ENCODE results near the gene PCNA.

PCNA gene

DNA sequence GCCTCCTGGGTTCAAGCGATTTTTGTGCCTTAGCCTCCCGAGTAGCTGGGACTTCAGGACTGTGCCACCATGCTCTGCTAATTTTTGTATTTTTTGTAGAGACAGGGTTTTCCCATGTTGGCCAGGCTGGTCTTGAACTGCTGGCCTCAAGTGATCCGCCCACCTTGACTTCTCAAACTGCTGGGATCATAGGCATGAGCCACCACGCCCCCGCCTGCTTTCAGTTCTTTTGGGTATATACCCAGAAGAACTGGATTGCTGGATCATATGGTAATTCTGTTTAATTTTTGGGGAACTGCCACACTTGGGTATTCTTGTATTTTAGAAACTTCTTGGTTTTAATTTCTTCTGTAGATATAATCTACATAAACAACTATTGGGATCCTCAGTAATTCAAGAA lies 24.1 kb upstream of the PCNA start:
- in situ Hi-C loops (cut with MboI; ENCODE audit: low sequenced_read_pairs): no loop called here

DNA sequence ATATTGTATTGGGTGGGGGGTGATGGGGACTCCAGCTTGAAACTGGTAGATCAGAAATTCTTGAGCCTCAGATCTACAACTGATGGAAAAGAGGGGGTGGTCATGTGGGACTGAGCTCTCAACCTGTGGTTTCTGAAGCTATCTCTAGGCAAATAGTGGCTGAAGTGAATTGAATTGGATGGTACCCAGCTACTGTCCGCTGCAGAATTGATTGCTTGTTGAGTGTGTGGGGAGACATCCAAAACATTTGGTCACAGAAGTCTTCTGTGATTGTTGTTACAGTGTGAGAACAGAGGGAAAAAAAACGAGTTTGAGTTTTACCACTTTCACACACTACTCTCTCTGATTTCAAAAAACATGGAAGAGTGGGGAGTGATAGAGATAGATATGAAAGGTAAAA lies 21.9 kb upstream of the PCNA start:
- in situ Hi-C loops (cut with MboI; ENCODE audit: low sequenced_read_pairs): no loop called here

DNA sequence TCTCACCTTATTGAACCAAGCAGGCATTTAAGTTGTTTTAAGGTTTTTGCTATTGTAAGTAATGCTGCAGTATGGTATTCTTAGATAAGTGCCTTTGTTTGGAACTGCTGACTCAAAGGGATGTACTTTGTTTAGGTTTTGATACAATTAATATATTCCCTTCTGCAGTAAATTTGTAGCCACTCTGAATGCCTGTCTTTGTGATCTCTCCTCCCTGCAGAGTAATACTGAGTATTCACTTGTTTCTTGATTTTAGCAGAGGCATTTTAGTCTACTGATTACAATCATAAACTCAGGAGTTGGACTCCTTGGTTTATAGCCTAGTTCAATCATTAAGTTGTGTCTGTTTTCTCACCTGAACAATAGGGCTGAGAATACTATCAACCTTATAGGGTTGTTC lies 20.4 kb upstream of the PCNA start:
- in situ Hi-C loops (cut with MboI; ENCODE audit: low sequenced_read_pairs): no loop called here

DNA sequence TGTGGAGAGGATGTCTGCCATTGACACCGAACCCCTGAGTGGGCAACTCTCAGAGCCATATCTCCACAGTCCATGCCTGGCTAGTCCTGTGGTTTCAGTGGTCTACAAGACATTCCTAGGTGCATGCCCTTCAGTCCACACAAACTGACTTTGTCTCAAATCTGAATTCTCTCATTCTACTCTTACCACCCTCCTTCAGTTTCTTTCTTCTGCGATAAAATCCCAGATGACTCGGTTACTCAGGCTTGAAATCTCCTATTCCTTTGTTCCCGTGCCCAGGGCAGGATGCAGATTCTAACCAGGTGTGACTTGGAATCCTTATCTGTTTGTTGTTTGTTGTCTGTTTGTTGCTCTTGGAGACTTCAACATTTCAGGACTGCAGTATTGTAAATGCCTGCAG lies 16.3 kb upstream of the PCNA start:
- in situ Hi-C loops (cut with MboI; ENCODE audit: low sequenced_read_pairs): no loop called here

DNA sequence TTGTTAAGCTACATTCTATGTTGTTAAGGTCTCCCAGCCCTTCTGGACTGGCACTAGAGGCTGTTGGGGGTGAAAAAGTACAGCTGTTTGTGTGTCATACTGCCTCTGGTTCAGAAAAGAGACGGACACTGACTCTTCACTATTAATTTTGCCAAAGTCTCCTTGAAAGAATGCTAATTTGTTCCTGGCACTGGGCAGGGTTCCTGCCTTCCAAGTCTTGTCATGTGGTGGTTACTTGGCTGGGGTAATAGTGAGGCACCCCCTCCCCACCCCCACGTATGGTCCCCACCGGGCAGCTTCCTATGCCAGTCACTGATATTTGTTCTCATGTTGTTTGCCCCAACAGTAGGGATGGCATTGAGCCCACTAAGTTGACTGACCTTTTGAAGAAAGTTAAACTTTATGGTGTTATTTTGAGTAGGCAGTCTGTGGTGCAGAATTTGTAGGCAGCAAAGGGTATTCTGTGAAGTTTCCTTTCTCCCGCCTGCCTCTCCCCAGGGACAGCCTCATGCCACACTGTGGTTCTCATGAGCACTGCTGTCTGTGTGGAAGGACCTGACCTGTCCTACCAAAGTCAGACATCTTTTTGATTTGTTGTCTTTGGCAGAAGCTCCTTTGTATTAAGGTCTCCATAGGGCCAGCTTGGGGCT lies 15.7 kb upstream of the PCNA start:
- in situ Hi-C loops (cut with MboI; ENCODE audit: low sequenced_read_pairs): no loop called here

DNA sequence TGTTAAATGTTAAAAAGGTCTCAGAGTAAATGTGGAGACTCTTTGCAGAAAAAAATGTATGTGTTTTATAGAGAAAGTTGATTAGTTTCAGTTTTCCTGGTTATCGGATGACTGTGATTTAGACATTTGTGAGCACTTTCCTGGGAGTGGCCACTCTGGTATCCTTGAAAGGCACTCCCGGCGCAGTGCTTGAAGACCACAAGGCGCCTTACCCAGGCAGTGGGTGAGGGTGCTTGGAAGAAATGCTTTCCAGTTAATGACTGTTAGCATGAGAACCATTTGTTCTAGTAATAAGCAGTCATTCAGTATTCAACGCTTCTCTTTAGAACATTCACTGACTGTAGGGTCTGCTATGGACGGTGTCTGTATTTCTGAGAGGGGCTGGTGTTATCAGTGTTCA lies 14.2 kb upstream of the PCNA start:
- in situ Hi-C loops (cut with MboI; ENCODE audit: low sequenced_read_pairs): no loop called here

DNA sequence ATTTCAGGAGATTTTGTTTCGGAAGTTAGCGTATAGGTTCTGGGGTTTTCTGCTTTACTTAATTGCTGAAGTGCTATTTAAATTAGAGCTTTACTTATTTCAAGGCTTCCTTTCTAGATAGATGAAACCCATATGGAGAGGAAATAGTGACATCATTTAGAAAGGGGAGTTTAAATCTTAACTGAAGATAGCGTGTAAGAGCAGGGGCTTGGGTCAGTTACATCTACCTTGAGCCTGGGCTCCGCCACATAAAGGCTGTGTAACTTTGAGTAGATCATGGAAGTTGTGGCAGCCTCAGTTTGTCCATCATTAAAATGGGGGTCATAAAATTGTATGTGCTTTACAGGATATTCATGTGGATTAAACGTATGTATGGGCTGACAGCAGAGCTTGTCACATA lies 11.7 kb upstream of the PCNA start:
- in situ Hi-C loops (cut with MboI; ENCODE audit: low sequenced_read_pairs): no loop called here

DNA sequence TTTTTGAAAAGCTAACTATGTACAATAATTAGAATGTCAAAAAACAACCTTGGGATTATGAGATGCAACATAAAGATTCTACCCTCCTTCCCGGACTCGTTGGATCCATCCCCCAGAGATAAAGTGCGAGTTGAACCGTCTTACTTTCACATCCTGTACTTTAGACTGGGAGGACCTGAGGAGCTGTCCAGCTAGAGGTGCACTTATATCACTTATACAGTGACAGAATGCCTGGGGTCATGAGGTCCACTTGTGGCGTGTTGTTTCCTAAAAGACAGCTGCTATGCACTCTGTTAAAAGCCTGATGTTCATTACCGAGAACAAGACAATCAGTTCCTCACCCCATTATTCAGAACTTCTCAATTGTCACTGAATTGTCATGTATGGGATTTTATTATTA lies 9.1 kb upstream of the PCNA start:
- in situ Hi-C loops (cut with MboI; ENCODE audit: low sequenced_read_pairs): no loop called here

DNA sequence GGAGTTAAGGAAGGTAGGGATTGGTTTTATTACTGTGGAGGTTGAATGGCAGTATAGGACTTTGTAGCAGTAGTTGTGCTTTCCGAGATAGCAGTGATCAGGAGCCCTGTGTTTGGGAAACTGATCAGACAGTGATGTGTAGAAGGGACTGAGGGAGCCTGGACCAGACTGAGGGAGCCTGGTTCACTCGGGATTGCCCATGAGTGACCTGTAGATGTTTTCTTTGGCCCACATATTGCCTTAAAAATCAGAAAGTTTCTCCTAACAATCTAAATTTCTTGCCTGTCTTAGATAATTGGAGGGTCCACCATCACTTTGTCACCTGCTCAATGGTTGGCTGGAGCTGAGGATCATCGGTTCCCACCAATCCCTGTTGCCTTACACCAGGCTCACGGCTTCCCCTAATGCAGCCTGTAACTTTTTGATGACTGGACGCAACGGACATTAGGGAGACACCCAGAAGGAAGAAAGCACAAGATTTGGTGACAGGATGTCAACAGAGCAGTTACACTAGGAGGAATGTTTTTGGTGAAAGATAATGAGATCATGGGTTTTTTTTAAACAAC lies 8.2 kb upstream of the PCNA start:
- in situ Hi-C loops (cut with MboI; ENCODE audit: low sequenced_read_pairs): no loop called here

DNA sequence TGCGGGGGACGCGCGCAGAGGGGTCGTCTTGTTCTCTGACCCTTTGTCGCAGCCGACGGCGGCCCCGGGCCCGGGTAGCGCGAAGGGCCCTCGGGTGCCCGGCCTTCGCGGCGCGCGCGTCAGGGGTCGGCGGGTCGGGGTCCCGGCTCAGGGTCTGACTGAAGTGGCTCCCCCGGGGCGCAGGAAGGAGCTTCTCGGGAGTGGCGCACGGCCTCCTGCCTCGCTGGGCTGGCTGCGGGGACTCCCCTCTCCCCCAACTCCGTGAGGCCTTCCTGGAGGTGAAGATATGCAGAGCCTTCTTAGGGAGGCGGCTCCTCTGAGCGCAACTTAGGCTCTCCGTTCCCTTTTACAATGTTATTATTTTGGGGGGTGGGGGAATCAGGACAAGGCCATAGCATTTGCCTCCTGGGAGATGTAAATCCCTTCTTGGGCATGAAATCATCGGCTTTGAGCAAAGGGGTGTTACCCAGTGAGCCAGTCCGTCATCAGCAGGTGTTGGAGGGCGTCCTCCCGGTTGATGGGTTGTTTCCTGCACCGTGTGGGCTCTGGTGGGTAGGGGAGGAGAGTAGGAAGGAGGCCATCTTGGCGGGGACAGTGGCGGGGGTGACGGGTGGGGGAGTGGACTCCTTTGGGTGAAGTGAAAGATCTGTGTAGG lies 7.6 kb upstream of the PCNA start:
- in situ Hi-C loops (cut with MboI; ENCODE audit: low sequenced_read_pairs): no loop called here

DNA sequence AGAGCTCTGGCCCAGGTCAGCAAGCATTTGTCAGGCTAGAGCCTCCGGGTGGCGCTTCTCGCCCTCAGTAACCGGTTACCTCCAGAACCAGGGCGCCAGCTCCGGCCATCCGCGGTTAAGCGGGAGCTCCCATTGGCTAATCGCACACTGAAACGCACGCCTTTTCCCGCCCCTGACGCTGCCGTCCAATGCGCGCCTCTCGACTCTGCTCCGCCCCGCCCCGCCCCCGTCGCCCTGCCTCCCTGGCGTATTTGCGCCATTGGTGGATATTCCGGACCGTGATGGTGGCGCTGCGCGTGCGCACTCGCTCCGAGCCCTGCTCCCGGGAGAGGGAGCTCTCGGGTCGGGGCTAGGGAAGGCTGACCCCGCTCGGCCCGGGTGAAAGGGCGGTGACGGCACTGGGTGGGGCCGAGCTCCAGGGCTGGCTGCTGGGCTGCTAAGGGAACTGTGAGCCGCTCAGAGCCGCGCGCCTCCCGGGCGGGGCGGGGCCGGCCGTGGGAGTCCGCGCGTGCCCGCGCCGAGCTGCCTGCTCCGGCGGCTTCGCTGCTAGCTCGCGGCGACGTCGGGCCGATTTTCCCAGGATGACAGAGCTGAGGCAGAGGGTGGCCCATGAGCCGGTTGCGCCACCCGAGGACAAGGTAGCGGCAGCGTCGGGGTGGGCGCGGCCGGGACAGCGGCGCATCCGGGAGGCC lies 6.9 kb upstream of the PCNA start, which contains the start of gene CDS2:
TSS of gene CDS2 (plus strand) at position 497 of the 692 bp plus-strand sequence. CDS start at position 582, 85 bp downstream.
- in situ Hi-C loops (cut with MboI; ENCODE audit: low sequenced_read_pairs): no loop called here

DNA sequence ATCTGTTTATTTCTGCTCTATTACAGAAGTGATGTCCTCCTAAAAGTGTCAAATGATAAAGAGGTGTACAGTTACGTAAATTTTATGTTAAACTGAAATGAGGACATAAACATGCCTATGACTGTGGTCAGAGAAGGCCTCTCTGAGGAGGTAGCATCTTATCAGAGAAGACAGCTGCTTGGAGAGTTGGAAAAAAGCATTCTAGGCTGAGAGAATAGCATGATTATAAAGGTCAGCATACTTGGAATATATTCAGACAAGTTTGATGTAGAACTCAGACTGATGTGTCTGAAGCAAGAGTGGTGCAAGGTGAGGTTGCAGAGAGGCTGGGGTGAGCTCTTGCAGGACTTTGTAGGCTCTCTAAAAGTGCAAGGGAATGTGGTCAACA lies 3.1 kb upstream of the PCNA start:
- in situ Hi-C loops (cut with MboI; ENCODE audit: low sequenced_read_pairs): no loop called here

DNA sequence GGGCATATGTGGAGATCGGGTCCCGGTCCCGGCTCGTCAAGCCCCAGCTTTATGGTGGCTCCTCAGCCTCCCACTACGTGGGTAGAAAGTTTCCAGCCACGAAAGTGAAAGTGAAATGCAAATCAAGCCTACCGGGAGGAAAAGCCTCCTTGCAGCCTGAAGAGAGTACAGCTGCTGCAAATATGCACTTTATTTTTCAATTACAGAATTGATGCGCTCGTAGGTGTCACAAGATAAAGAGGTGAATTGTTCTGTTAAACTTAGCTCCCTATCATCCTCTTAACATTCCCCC lies 373 bp upstream of the PCNA start:
- in situ Hi-C loops (cut with MboI; ENCODE audit: low sequenced_read_pairs): no loop called here

DNA sequence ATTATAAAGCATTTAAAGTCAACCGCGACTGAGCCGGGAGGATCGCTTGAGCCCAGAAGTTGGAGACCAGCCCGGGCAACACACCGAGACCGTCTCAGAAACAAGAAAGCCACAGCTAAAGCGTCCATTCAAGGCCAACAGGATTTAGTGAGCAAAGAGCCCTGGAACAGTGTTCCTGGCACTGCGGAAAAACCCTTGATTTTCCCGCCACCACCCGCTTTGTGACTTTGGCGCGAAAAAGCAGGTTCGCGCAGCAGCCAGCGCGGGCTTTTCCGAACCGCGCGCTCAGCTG lies 669 bp downstream of the PCNA start:
- in situ Hi-C loops (cut with MboI; ENCODE audit: low sequenced_read_pairs): no loop called here

DNA sequence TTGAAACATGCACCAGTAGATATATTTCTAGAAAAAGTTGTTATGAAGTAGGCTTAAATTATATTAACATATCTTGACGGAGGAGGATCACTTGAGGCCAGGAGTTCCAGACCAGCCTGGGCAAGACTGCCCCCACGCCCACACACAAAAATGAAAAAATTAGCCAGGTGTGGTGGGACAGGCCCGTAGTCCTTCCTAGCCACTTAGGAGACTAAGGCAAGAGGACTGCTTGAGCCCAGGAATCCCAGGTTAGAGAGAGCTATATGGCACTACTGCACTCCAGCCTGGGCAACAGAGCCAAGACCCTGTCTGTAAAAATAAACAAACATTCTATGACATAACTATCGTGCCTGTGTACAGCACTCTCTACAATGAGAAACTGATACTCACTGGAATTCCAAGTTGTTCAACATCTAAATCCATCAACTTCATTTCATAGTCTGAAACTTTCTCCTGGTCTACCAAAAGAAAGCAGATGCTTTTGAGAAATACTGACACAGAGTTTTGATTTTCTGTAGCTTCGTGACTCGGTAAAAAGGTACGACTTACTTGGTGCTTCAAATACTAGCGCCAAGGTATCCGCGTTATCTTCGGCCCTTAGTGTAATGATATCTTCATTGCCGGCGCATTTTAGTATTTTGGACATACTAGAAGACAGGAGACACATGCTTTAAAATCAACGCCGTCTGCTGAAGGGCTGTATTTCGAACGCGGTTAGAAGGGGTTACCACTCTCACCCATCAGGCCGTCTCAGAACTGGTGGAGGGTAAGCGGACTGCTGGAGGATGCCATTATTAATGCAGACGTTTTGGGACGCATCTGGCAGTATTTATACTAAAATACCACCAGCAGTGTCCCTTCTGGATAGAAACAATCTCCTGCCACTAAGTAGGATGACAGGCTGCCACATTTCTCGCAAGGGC lies 1.3 kb downstream of the PCNA start:
- in situ Hi-C loops (cut with MboI; ENCODE audit: low sequenced_read_pairs): no loop called here

DNA sequence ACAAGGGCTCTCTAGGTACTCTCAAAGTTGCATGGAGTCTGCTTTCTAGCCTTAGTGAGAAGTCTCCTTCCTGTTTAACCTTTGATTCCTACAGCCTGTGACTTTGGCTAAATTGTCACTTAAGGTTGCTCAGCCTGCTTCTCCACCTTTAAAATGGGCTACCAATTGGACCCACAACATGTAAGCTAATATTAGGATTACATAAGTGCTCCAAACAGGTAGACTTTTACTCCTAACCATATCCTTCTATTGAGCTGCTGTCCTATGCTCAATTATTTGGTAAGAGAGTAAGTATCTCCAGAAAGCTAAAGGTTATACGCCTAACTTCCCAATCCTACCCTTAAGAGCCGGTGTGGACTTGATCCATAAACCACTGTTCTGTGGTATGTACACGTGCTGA lies 2.9 kb downstream of the PCNA start:
- in situ Hi-C loops (cut with MboI; ENCODE audit: low sequenced_read_pairs): no loop called here

DNA sequence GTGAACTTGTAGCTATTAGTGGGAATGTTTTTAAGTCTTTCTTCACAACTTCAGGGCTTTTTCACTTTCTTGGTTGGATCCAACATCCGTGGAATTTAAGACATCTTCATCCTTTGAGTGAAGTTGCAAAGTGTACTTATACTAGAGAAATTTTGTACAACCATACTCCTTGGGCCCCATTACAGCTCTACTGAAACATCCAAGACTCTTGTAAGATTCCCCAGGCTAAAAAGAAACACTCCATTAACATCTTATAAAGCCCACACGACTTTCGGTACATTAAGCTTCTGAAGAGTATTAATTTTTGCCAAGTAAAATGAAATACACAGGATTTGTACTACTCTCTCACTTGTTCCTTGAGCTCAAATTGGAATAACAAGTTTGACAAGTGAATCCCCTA lies 5.4 kb downstream of the PCNA start:
- in situ Hi-C loops (cut with MboI; ENCODE audit: low sequenced_read_pairs): no loop called here

DNA sequence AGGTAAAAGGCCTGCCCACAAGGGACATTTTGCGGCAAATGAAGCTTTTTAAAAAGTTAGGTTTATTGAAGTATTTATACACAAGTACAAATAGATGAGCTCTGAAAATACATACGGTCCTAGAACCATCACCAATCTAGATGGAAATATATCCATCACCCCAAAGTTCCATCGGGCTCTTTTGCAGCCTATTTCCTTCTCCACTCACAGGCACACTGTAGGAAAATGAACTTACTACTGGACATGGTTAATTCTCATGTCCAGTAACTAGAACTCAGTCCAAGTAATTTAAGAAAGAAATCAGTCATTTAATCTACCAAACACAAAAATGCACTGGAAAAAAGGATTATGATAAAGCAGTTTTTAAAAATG lies 6.2 kb downstream of the PCNA start:
- in situ Hi-C loops (cut with MboI; ENCODE audit: low sequenced_read_pairs): no loop called here

DNA sequence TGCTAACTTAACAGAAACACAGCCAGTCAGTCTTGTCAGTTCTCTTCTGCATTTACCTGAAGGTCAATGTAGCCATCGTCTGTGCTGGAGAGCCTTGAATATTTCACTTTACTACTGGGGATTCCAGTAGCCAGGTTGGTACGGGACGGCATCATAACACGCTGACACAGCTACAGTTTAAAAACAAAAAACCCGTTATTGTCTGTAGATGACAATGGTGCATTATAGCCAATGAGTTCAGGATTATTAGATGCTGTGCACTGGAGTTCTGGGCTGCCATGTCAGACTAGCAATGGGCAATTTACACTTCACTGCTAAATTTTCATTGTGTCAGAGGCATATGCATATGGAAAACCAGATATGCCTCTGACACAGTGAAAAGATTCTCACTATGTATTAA lies 10.5 kb downstream of the PCNA start:
- in situ Hi-C loops (cut with MboI; ENCODE audit: low sequenced_read_pairs): no loop called here

DNA sequence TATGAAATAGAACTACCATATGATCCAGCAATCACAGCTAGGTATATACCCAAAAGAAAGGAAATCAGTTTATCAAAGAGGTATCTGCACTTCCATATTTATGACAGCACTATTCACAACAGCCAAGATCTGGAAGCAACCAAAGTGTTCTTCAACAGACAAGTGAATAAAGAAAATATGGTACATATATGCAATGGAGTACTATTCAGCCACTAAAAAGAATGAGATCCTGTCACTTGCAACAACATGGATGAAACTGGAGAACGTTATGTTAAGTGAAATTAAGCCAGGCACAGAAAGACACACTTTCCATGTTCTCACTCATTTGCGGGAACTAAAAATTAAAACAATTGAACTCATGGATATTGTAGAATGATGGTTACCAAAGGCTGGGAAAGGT lies 15.3 kb downstream of the PCNA start:
- in situ Hi-C loops (cut with MboI; ENCODE audit: low sequenced_read_pairs): no loop called here

DNA sequence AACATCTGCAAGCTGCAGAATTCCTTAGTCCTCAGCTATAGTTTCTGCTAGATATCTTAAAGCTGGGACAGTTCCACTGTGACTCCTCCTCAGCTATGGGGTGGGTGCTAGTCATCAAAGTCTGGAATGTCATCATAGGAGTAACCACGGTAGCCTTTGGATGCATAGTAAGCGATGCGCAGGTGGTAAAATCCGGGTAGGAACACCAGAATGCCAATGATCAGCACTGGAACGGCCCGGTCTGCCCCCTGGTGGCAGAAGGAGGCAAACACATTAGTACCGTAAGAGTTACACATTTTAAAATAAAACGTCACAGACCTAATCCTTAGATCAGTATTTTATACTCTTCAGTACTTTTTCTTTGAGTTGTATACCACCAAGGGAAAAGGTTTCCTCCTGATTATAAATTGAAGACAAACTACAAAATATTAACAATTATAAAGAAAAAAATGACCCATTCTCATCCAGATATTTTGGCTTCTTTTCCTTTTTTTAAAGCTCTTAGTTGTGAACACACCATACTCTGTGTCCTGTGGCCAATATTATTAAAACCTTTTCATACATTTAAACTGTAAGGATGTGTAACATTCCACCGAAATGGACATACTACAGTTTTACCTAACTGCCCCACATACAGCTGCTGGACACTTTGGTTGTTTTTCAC lies 18.9 kb downstream of the PCNA start:
- in situ Hi-C loops (cut with MboI; ENCODE audit: low sequenced_read_pairs): no loop called here
